GM13976 (cell line): Measurements from ENCODE around the gene LMF1.

Experiments
- DNase-seq: peaks from one replicate; pipeline ENCODE4 v3.0.0; 2012; ENCODE audit warnings: low spot score
- CTCF ChIP-seq: IDR thresholded peaks from 2 replicates; pipeline ENCODE4 v1.5.1; 2012; ENCODE audit warnings: borderline replicate concordance, mild to moderate bottlenecking; ENCODE audit not compliant: insufficient read depth; ENCODE audit errors: extremely low read depth, missing control alignments, control extremely low read depth
- in situ Hi-C: fragments of 300-500 bp; cut with MboI; formaldehyde crosslinking; loops from one replicate; pipeline ENCODE4 v1.12.0; 2022; ENCODE audit warnings: low sequenced_read_pairs, mixed read lengths, inconsistent platforms; ENCODE audit not compliant: unreplicated experiment

LMF1 gene

GRCh38 chr16:991773-992172, 21.0 kb upstream of the LMF1 start:
- DNase-seq: no peak
- no peak for TF ChIP-seq CTCF
- in situ Hi-C loops: no loop called here

GRCh38 chr16:991345-991744, 20.6 kb upstream of the LMF1 start:
- no peak for DNase-seq
- TF ChIP-seq CTCF: no peak
- in situ Hi-C loops: no loop called here

GRCh38 chr16:990516-991291, 19.9 kb upstream of the LMF1 start:
- in situ Hi-C loops: no loop called here
- DNase-seq: no peak
- no peak for TF ChIP-seq CTCF

- DNase-seq: no peak
- in situ Hi-C loops: no loop called here
- no peak for TF ChIP-seq CTCF
These were observed 18.6 kb upstream of the LMF1 start for GRCh38 chr16:989354-989814.

- in situ Hi-C loops: no loop called here
- DNase-seq: no peak
- TF ChIP-seq CTCF: no peak
These were observed 17.9 kb upstream of the LMF1 start for GRCh38 chr16:988471-989353.

GRCh38 chr16:987906-988305, 17.1 kb upstream of the LMF1 start:
- in situ Hi-C loops: no loop called here
- DNase-seq: no peak
- no peak for TF ChIP-seq CTCF
